DND-41 (cell line): ENCODE data around the gene ARID3C.

Experiments used
- ATAC-seq: fragments of 200-7000 bp; cut with Tn5 transposase; 3 replicates; pipeline ENCODE4 v1.9.1; 2021; ENCODE audit warnings: low read depth; ENCODE audit not compliant: insufficient read depth
- DNase-seq: peaks from one replicate; pipeline ENCODE4 v3.0.0-alpha.2; 2020
- H2AFZ ChIP-seq: 2 replicates; pipeline ENCODE4 v1.6.0; 2012; ENCODE audit warnings: low read depth, low read length
- H3K27ac ChIP-seq: 2 replicates; pipeline ENCODE4 v1.5.1; 2012; ENCODE audit warnings: low read length, inconsistent platforms
- H3K27me3 ChIP-seq: fragments of 200-600 bp; sonication (generic); 2 replicates; pipeline ENCODE4 v1.6.0; 2012; ENCODE audit warnings: low read length, mild to moderate bottlenecking, inconsistent platforms; ENCODE audit not compliant: insufficient read depth, poor library complexity
- H3K36me3 ChIP-seq: 2 replicates; pipeline ENCODE4 v1.5.1; 2012; ENCODE audit warnings: low read length, inconsistent platforms; ENCODE audit not compliant: insufficient read depth
- H3K4me1 ChIP-seq: 2 replicates; pipeline ENCODE4 v1.5.1; 2012; ENCODE audit warnings: mild to moderate bottlenecking, low read length; ENCODE audit not compliant: insufficient read depth
- H3K4me2 ChIP-seq: 2 replicates; pipeline ENCODE4 v1.6.0; 2012; ENCODE audit warnings: mild to moderate bottlenecking, moderate library complexity, low read length, inconsistent platforms; ENCODE audit not compliant: insufficient read depth
- H3K4me3 ChIP-seq, 2 experiments: fragments of 200-600 bp in 1 of 2; shearing (Covaris generic) in 1 of 2; 2 replicates each; pipeline ENCODE4 v1.5.1; 2012 to 2016; ENCODE audit warnings: inconsistent platforms in 2 of 2, low read length in 2 of 2, mild to moderate bottlenecking in 2 of 2, low read depth in 1 of 2, moderate library complexity in 1 of 2
- H3K79me2 ChIP-seq: 2 replicates; pipeline ENCODE4 v1.6.0; 2012; ENCODE audit warnings: low read length, inconsistent platforms; ENCODE audit not compliant: insufficient read depth
- H3K9ac ChIP-seq: 2 replicates; pipeline ENCODE4 v1.6.0; 2012; ENCODE audit warnings: low read depth, mild to moderate bottlenecking, inconsistent platforms, low read length, moderate library complexity
- H3K9me3 ChIP-seq: 2 replicates; pipeline ENCODE4 v1.5.1; 2012; ENCODE audit warnings: low read length, moderate library complexity, mild to moderate bottlenecking, inconsistent platforms; ENCODE audit not compliant: insufficient read depth, severe bottlenecking
- H4K20me1 ChIP-seq: 2 replicates; pipeline ENCODE4 v1.6.0; 2012; ENCODE audit warnings: low read length; ENCODE audit not compliant: insufficient read depth
- CTCF ChIP-seq: IDR thresholded peaks from 2 replicates; pipeline ENCODE4 v1.5.1; 2012; ENCODE audit warnings: borderline replicate concordance, low read length, moderate library complexity, mild to moderate bottlenecking; ENCODE audit not compliant: poor library complexity, severe bottlenecking; ENCODE audit errors: extremely low read depth
- EZH2 ChIP-seq: IDR thresholded peaks from 3 replicates; pipeline ENCODE4 v1.6.1; 2012; ENCODE audit warnings: borderline replicate concordance, low read depth, mild to moderate bottlenecking, moderate library complexity, low read length, inconsistent platforms; ENCODE audit not compliant: severe bottlenecking

The ARID3C gene

GRCh38 chr9:34647084-34647403 is 18.2 kb upstream of the ARID3C start:
- H2AFZ ChIP-seq = peak overlapping the region; percentile 94

GRCh38 chr9:34646211-34647083 is 17.6 kb upstream of the ARID3C start, which contains the start of gene GALT:
Gene GALT, plus strand, starts transcription at chr9:34646675. Its CDS starts 30 bp downstream, at chr9:34646705.
- Histone ChIP-seq H3K27ac (peak within 1 kb of the TSS; percentile 87), H4K20me1 (0 out of 2 replicates have a peak, but pooled peaks cover 3% of the 10 kb centered on the region), H3K36me3 (peaks cover 31% of the 10 kb centered on the region), H3K9me3 (no peaks in the 10 kb centered on the region), H3K9ac (peak within 1 kb of the TSS; percentile 77), H3K4me2 (peak within 1 kb of the TSS; percentile 98), H3K27me3 (no peaks in the 10 kb centered on the region), H3K79me2 (peaks cover 16% of the 10 kb centered on the region), H3K4me1 (peaks cover 26% of the 10 kb centered on the region), H2AFZ (peak within 1 kb of the TSS; percentile 94), H3K4me3 (peak within 1 kb of the TSS; percentile 59 to 96; a peak in 3 of 4 replicates)
- peak; percentile 95 for DNase-seq
- TF ChIP-seq EZH2 (no peak), CTCF (peak; percentile 56)
- ATAC-seq = peak; percentile 87

More at GRCh38 chr9:34647084-34647403, 18.2 kb upstream of the ARID3C start:
- H3K9me3 ChIP-seq = no peaks in the 10 kb centered on the region
- ATAC-seq (no peak; the same call in 2 of the 3 replicates), DNase-seq (no peak)
- TF ChIP-seq EZH2 = no peak
- TF ChIP-seq CTCF = no peak
- peak overlapping the region; percentile 98 for H3K4me2 ChIP-seq
- H3K36me3 ChIP-seq = peaks cover 31% of the 10 kb centered on the region
- 0 out of 2 replicates have a peak, but pooled peaks cover 3% of the 10 kb centered on the region for H4K20me1 ChIP-seq
- H3K4me1 ChIP-seq = peaks cover 26% of the 10 kb centered on the region
- H3K4me3 ChIP-seq = peak overlapping the region; percentile 59 to 96; a peak in 3 of 4 replicates
- no peaks in the 10 kb centered on the region for H3K27me3 ChIP-seq
- peak overlapping the region; percentile 87 for H3K27ac ChIP-seq
- H3K79me2 ChIP-seq = peaks cover 16% of the 10 kb centered on the region
- H3K9ac ChIP-seq = peak overlapping the region; percentile 77

- Histone ChIP-seq H3K4me1 (peaks cover 26% of the 10 kb centered on the region), H3K9me3 (no peaks in the 10 kb centered on the region), H3K4me3 (no peak overlapping the region), H3K79me2 (peaks cover 16% of the 10 kb centered on the region), H4K20me1 (0 out of 2 replicates have a peak, but pooled peaks cover 3% of the 10 kb centered on the region), H3K27ac (no peak overlapping the region), H3K9ac (no peak overlapping the region), H3K36me3 (peaks cover 25% of the 10 kb centered on the region), H3K4me2 (no peak overlapping the region), H3K27me3 (no peaks in the 10 kb centered on the region), H2AFZ (no peak overlapping the region)
- DNase-seq (no peak), ATAC-seq (no peak)
- no peak for TF ChIP-seq EZH2
- no peak for TF ChIP-seq CTCF
Observed at GRCh38 chr9:34644766-34645314, 16.0 kb upstream of the ARID3C start.
